ENCODE data around the gene XRCC5. TPM values are rescaled to one million over a fixed set of nuclear protein-coding genes. Genes with fewer than 3 reads are reported as not detected.

XRCC5 gene
- total RNA-seq, 5 donors from 2014 or later (not counting 1 experiment from before 2014, with no cell fraction given): 187 to 219 (median 202) TPM

DNA sequence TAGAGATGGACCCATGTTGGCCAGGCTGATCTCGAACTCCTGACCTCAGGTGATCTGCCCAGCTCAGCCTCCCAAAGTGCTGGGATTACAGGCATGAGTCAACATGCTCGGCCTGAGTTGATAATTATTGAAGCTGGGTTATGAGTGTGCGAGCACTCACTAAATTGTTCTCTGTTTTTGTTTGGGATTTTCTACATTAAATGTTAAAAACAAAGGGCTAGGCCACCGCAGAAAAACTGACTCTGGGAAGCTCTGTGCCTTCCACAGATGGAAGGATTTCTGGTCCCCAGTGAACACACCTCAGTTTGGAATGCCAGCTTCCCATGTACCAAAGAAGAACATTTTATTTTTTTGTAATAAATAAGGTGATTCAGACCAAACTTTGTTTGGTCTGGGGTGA lies 83.0 kb downstream of the XRCC5 start:
- Histone ChIP-seq H3K4me3 (ENCODE audit: control insufficient read depth in 1 of 2, extremely low read depth in 1 of 2, low read length in 1 of 2) (no peak overlapping the region), H3K27ac (ENCODE audit: low read length) (no peak overlapping the region), H3K27me3 (replicated peaks in 1 of 2; ENCODE audit: control insufficient read depth in 2 of 2, extremely low read depth in 1 of 2, insufficient read depth in 2 of 2, low read length in 1 of 2) (no peaks in the 10 kb centered on the region), H3K9me3 (no peaks in the 10 kb centered on the region), H3K36me3 (ENCODE audit: control insufficient read depth in 2 of 2, extremely low read depth in 1 of 2, insufficient read depth in 1 of 2, low read length in 1 of 2) (peaks cover 9 to 74% of the 10 kb centered on the region in 2 donors), H3K4me1 (ENCODE audit: control insufficient read depth in 1 of 2, extremely low read depth in 1 of 2, insufficient read depth in 2 of 2, low read length in 2 of 2) (peaks cover 0 to 2% of the 10 kb centered on the region in 2 experiments)
- POLR2A ChIA-PET: no interaction called here
- peaks cover 17 to 39% (median 33%) of the 10 kb centered on the region in 3 donors for H3K4me1 Mint-ChIP-seq
- H3K27me3 Mint-ChIP-seq: no peaks in the 10 kb centered on the region
- H3K4me3 Mint-ChIP-seq: no peak overlapping the region
- H3K9me3 Mint-ChIP-seq: no peaks in the 10 kb centered on the region
- WGBS (ENCODE audit: insufficient coverage): 100% methylated on average over 1 of the region's 4 CpGs
- CTCF ChIA-PET: no interaction called here
- peaks cover 59% of the 10 kb centered on the region for H3K36me3 Mint-ChIP-seq
- ATAC-seq (replicated peaks in 1 of 4): no peak
- DNase-seq: no peak
- no peak overlapping the region for H3K27ac Mint-ChIP-seq

DNA sequence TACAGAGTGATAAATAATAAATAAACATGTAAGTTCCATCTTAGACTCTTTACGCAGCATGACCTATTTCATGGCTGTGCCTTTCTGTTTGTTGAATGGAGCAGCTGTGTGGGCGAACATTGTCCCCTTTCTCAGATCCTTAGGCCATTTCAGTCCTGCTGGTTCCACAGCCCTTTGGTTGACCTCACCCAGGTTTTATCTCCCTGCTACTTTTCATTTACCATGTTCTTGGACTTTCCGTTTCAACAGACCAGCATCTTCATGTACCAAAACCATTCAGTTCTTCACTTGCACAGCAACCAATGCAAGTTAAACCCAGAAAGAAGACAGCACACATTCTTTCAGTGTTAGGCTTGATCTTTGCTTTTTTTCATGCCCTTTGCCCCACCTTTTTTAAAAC lies 83.8 kb downstream of the XRCC5 start:
- POLR2A ChIA-PET: no interaction called here

DNA sequence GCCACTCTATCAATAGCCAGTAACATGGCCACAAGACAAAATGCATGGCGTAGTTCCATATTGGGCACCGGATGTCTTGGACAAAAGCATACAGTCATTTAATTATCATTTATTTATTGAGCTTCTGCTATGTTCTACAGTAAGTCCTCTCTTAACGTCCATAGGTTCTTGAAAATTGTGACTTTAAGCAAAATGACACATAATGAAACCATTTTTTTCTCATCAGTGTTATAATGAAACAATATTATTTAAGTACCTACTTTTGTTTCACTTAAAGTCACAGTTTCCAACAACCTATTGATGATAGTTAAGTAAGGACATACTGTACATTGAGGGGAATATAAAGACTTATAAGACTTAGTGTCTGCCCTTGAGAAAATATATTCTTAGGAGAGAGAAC lies 84.9 kb downstream of the XRCC5 start:
- no CpG with 5 or more reads among the region's 3 CpGs for WGBS (ENCODE audit: insufficient coverage)
- DNase-seq: no peak
- Mint-ChIP-seq H3K27me3 (no peaks in the 10 kb centered on the region), H3K27ac (no peak overlapping the region), H3K9me3 (no peaks in the 10 kb centered on the region), H3K4me3 (no peak overlapping the region), H3K4me1 (peaks cover 5 to 23% (median 20%) of the 10 kb centered on the region in 3 donors), H3K36me3 (peaks cover 67% of the 10 kb centered on the region)
- H3K27me3 ChIP-seq (replicated peaks in 1 of 2; ENCODE audit: control insufficient read depth in 2 of 2, extremely low read depth in 1 of 2, insufficient read depth in 2 of 2, low read length in 1 of 2): no peaks in the 10 kb centered on the region
- H3K9me3 ChIP-seq: no peaks in the 10 kb centered on the region
- no peaks in the 10 kb centered on the region for H3K4me1 ChIP-seq (ENCODE audit: control insufficient read depth in 1 of 2, extremely low read depth in 1 of 2, insufficient read depth in 2 of 2, low read length in 2 of 2)
- ChIA-PET POLR2A (no interaction called here), CTCF (no interaction called here)
- ATAC-seq (replicated peaks in 1 of 4): no peak
- no peak overlapping the region for H3K27ac ChIP-seq (ENCODE audit: low read length)
- H3K4me3 ChIP-seq (ENCODE audit: control insufficient read depth in 1 of 2, extremely low read depth in 1 of 2, low read length in 1 of 2): no peak overlapping the region
- H3K36me3 ChIP-seq (ENCODE audit: control insufficient read depth in 2 of 2, extremely low read depth in 1 of 2, insufficient read depth in 1 of 2, low read length in 1 of 2): peaks cover 9 to 87% of the 10 kb centered on the region in 2 donors

More for the DNA sequence above, 83.8 kb downstream of the XRCC5 start:
- DNase-seq: no peak
- Mint-ChIP-seq H3K9me3 (no peaks in the 10 kb centered on the region), H3K36me3 (peaks cover 65% of the 10 kb centered on the region), H3K4me1 (peaks cover 10 to 34% (median 29%) of the 10 kb centered on the region in 3 donors), H3K4me3 (no peak overlapping the region), H3K27ac (no peak overlapping the region), H3K27me3 (no peaks in the 10 kb centered on the region)
- no peaks in the 10 kb centered on the region for H3K27me3 ChIP-seq (replicated peaks in 1 of 2; ENCODE audit: control insufficient read depth in 2 of 2, extremely low read depth in 1 of 2, insufficient read depth in 2 of 2, low read length in 1 of 2)
- H3K4me1 ChIP-seq (ENCODE audit: control insufficient read depth in 1 of 2, extremely low read depth in 1 of 2, insufficient read depth in 2 of 2, low read length in 2 of 2): no peaks in the 10 kb centered on the region
- 100% methylated on average over 1 of the region's 3 CpGs for WGBS (ENCODE audit: insufficient coverage)
- H3K9me3 ChIP-seq: no peaks in the 10 kb centered on the region
- peaks cover 9 to 79% of the 10 kb centered on the region in 2 donors for H3K36me3 ChIP-seq (ENCODE audit: control insufficient read depth in 2 of 2, extremely low read depth in 1 of 2, insufficient read depth in 1 of 2, low read length in 1 of 2)
- H3K27ac ChIP-seq (ENCODE audit: low read length): no peak overlapping the region
- ATAC-seq (replicated peaks in 1 of 4): no peak
- H3K4me3 ChIP-seq (ENCODE audit: control insufficient read depth in 1 of 2, extremely low read depth in 1 of 2, low read length in 1 of 2): no peak overlapping the region
- CTCF ChIA-PET: no interaction called here

DNA sequence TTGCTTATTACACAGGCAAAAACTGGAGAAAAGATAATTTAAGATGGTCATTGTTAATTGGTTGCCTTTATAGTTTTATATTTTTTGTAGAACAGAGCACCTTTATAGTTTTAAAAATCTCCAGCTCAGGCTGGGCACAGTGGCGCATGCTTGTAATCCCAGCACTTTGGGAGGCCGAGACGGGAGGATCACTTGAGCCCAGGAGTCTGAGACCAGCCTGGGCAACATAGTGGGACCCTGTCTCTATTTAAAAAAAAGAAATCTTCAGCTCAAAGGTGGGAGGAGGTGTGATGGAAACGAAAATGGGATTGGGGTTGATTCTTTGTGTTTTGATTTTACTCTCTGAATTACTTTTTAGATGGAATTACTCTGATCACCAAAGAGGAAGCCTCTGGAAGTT lies 85.4 kb downstream of the XRCC5 start:
- 94% methylated on average over 3 of the region's 4 CpGs for WGBS (ENCODE audit: insufficient coverage)

DNA sequence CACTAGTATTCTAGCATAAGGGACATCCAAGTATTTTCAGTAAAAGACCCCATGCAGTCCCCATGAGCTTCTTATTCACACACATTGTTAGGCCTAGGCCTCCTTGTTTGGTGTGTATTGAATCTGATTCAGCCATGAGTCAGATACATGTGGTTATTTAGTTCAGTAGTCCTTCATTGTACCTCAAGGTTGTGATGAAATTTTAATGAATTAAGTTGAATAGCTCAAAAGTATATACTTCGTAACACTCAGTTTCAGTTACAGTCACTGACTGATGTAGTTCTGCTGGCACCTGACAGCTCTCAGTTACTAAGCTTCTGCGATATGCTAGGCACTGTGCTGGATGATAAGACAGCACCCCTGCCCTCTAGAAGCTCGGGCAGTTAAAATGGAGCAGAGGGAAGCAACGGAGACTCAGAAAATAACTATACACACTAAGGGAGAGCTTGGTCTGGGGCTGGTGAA lies 86.4 kb downstream of the XRCC5 start:
- H3K27me3 Mint-ChIP-seq: no peaks in the 10 kb centered on the region
- Histone ChIP-seq H3K4me1 (ENCODE audit: control insufficient read depth in 1 of 2, extremely low read depth in 1 of 2, insufficient read depth in 2 of 2, low read length in 2 of 2) (no peaks in the 10 kb centered on the region), H3K27ac (ENCODE audit: low read length) (no peak overlapping the region), H3K27me3 (replicated peaks in 1 of 2; ENCODE audit: control insufficient read depth in 2 of 2, extremely low read depth in 1 of 2, insufficient read depth in 2 of 2, low read length in 1 of 2) (no peaks in the 10 kb centered on the region), H3K4me3 (ENCODE audit: control insufficient read depth in 1 of 2, extremely low read depth in 1 of 2, low read length in 1 of 2) (no peak overlapping the region), H3K9me3 (no peaks in the 10 kb centered on the region), H3K36me3 (ENCODE audit: control insufficient read depth in 2 of 2, extremely low read depth in 1 of 2, insufficient read depth in 1 of 2, low read length in 1 of 2) (peaks cover 9 to 83% of the 10 kb centered on the region in 2 donors)
- peaks cover 72% of the 10 kb centered on the region for H3K36me3 Mint-ChIP-seq
- no peak overlapping the region for H3K4me3 Mint-ChIP-seq
- H3K9me3 Mint-ChIP-seq: no peaks in the 10 kb centered on the region
- H3K27ac Mint-ChIP-seq: peak overlapping the region in 1 of 2 donors; percentile 45
- WGBS (ENCODE audit: insufficient coverage): 100% methylated on average over 1 of the region's 4 CpGs
- H3K4me1 Mint-ChIP-seq: peaks cover 9 to 15% (median 9%) of the 10 kb centered on the region in 3 donors
- DNase-seq (no peak), ATAC-seq (replicated peaks in 1 of 4) (no peak)
- ChIA-PET POLR2A (interaction anchor here in 1 of 2 donors (0.7 kb wide), 1 partner anchor 47 kb away, joined by 5 read pairs; no protein-coding TSS in a partner anchor), CTCF (interaction anchor here in 1 of 2 donors (0.7 kb wide), 1 partner anchor 20 kb away, joined by 3 read pairs; no protein-coding TSS in a partner anchor)

More for the DNA sequence above, 85.4 kb downstream of the XRCC5 start:
- H3K27me3 Mint-ChIP-seq: no peaks in the 10 kb centered on the region
- H3K27ac Mint-ChIP-seq: no peak overlapping the region
- Histone ChIP-seq H3K9me3 (no peaks in the 10 kb centered on the region), H3K4me1 (ENCODE audit: control insufficient read depth in 1 of 2, extremely low read depth in 1 of 2, insufficient read depth in 2 of 2, low read length in 2 of 2) (no peaks in the 10 kb centered on the region), H3K27ac (ENCODE audit: low read length) (no peak overlapping the region), H3K36me3 (ENCODE audit: control insufficient read depth in 2 of 2, extremely low read depth in 1 of 2, insufficient read depth in 1 of 2, low read length in 1 of 2) (peaks cover 9 to 83% of the 10 kb centered on the region in 2 donors), H3K4me3 (ENCODE audit: control insufficient read depth in 1 of 2, extremely low read depth in 1 of 2, low read length in 1 of 2) (no peak overlapping the region), H3K27me3 (replicated peaks in 1 of 2; ENCODE audit: control insufficient read depth in 2 of 2, extremely low read depth in 1 of 2, insufficient read depth in 2 of 2, low read length in 1 of 2) (no peaks in the 10 kb centered on the region)
- CTCF ChIA-PET: interaction anchor here in 1 of 2 donors (0.7 kb wide), 1 partner anchor 10 kb away, joined by 4 read pairs; no protein-coding TSS in a partner anchor
- H3K4me1 Mint-ChIP-seq: peaks cover 9 to 21% (median 15%) of the 10 kb centered on the region in 3 donors
- no peak overlapping the region for H3K4me3 Mint-ChIP-seq
- POLR2A ChIA-PET: no interaction called here
- H3K9me3 Mint-ChIP-seq: no peaks in the 10 kb centered on the region
- H3K36me3 Mint-ChIP-seq: peaks cover 71% of the 10 kb centered on the region
- DNase-seq: no peak
- no peak for ATAC-seq (replicated peaks in 1 of 4)

DNA sequence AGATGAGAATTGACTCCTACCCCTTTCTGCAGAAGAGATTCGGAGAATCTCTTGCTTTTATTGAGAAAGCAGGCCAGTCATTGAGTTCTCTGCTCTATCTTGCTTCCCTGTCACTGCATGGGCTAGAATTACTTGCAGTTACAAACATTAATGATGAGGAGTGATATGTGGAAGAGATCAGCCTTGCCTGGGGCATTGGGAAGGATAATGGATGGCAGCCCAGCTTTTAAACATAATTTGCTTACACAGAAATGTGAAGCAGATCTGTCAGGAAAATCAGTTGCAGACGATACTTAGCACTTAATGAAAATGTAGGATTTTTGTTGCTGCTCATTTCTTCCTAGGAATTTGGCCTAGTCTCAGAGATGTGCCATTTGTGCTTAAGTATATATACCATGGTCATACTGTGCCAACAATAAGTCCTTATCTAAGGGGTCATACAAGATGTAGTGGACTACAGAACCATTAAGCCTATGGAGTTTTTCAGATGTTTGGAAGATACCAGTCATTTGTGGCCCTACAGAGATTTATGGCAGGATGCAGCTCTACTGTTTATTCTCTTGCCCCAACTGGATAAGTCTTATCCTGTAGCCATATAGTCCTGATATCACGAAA lies 92.7 kb downstream of the XRCC5 start:
- ATAC-seq (replicated peaks in 1 of 4) (no peak), DNase-seq (no peak)
- ChIA-PET POLR2A (no interaction called here), CTCF (no interaction called here)
- no peak overlapping the region for H3K4me3 ChIP-seq (ENCODE audit: control insufficient read depth in 1 of 2, extremely low read depth in 1 of 2, low read length in 1 of 2)
- Mint-ChIP-seq H3K4me3 (no peak overlapping the region), H3K27me3 (no peaks in the 10 kb centered on the region), H3K4me1 (peaks cover 8 to 19% (median 18%) of the 10 kb centered on the region in 3 donors), H3K36me3 (peaks cover 86% of the 10 kb centered on the region), H3K27ac (peak overlapping the region in 1 of 2 donors; percentile 41), H3K9me3 (no peaks in the 10 kb centered on the region)
- no CpG with 5 or more reads among the region's 3 CpGs for WGBS (ENCODE audit: insufficient coverage)
- H3K4me1 ChIP-seq (ENCODE audit: control insufficient read depth in 1 of 2, extremely low read depth in 1 of 2, insufficient read depth in 2 of 2, low read length in 2 of 2): no peaks in the 10 kb centered on the region
- H3K27ac ChIP-seq (ENCODE audit: low read length): no peak overlapping the region
- H3K9me3 ChIP-seq: no peaks in the 10 kb centered on the region
- H3K27me3 ChIP-seq (replicated peaks in 1 of 2; ENCODE audit: control insufficient read depth in 2 of 2, extremely low read depth in 1 of 2, insufficient read depth in 2 of 2, low read length in 1 of 2): no peaks in the 10 kb centered on the region
- peaks cover 4 to 91% of the 10 kb centered on the region in 2 donors for H3K36me3 ChIP-seq (ENCODE audit: control insufficient read depth in 2 of 2, extremely low read depth in 1 of 2, insufficient read depth in 1 of 2, low read length in 1 of 2)

Data from T-cell (primary cell).